HG03066 (cell line): Measurements from ENCODE around the gene RPL31.

Experiments used
- ATAC-seq: cut with Tn5 transposase; IDR thresholded peaks from one replicate; pipeline ENCODE4 v1.9.1; 2021; ENCODE audit warnings: low read depth; ENCODE audit not compliant: unreplicated experiment

Gene RPL31

GRCh38 chr2:101053117-101053516 is 51.0 kb downstream of the RPL31 start:
- no peak for ATAC-seq
